GM23338 (cell line): ENCODE data around the gene PHF8. TPM values are rescaled to one million over a fixed set of nuclear protein-coding genes. Genes with fewer than 3 reads are reported as not detected.

ENCODE experiments used
- ATAC-seq: fragments of 200-7000 bp; cut with Tn5 transposase; 3 replicates; pipeline ENCODE4 v1.9.1; 2020
- DNase-seq: peaks from one replicate; pipeline ENCODE4 v3.0.0-alpha.2; 2015; ENCODE audit warnings: low spot score
- H2AFZ ChIP-seq: fragments of 200-600 bp; sonication (generic); 2 replicates; pipeline ENCODE4 v1.8.0; 2016; ENCODE audit warnings: antibody characterized with exemption, mild to moderate bottlenecking, moderate library complexity
- H3F3A ChIP-seq: fragments of 200-600 bp; sonication (generic); replicated peaks from 2 replicates; pipeline ENCODE4 v1.8.0; 2017; ENCODE audit warnings: antibody characterized with exemption, mixed run types, low read depth
- H3K27ac ChIP-seq: fragments of 200-600 bp; sonication (generic); 2 replicates; pipeline ENCODE4 v1.6.1; 2016; ENCODE audit warnings: low read depth
- H3K27me3 ChIP-seq: fragments of 200-600 bp; sonication (generic); 2 replicates; pipeline ENCODE4 v1.8.0; 2016; ENCODE audit warnings: mild to moderate bottlenecking, mixed run types, moderate library complexity; ENCODE audit not compliant: insufficient read depth
- H3K36me3 ChIP-seq: fragments of 200-600 bp; sonication (generic); 2 replicates; pipeline ENCODE4 v1.8.0; 2016; ENCODE audit warnings: mild to moderate bottlenecking; ENCODE audit not compliant: insufficient read depth
- H3K4me1 ChIP-seq: fragments of 200-600 bp; sonication (generic); 2 replicates; pipeline ENCODE4 v1.8.0; 2016; ENCODE audit warnings: mild to moderate bottlenecking, moderate library complexity; ENCODE audit not compliant: insufficient read depth
- H3K4me2 ChIP-seq: fragments of 200-600 bp; sonication (generic); 2 replicates; pipeline ENCODE4 v1.7.1; 2017; ENCODE audit warnings: mixed run types
- H3K4me3 ChIP-seq: fragments of 200-600 bp; sonication (generic); 2 replicates; pipeline ENCODE4 v1.6.1; 2016; ENCODE audit warnings: mixed run types
- H3K79me2 ChIP-seq: fragments of 200-600 bp; sonication (generic); replicated peaks from 2 replicates; pipeline ENCODE4 v1.8.0; 2017; ENCODE audit warnings: mild to moderate bottlenecking; ENCODE audit not compliant: insufficient read depth
- H3K9me2 ChIP-seq: fragments of 200-600 bp; sonication (generic); 2 replicates; pipeline ENCODE4 v1.8.0; 2017; ENCODE audit not compliant: insufficient read depth
- H4K20me1 ChIP-seq: fragments of 200-600 bp; sonication (generic); replicated peaks from 2 replicates; pipeline ENCODE4 v1.8.0; 2017; ENCODE audit warnings: mild to moderate bottlenecking; ENCODE audit not compliant: insufficient read depth
- H3K27ac Mint-ChIP-seq: 2 replicates; pipeline ENCODE4 v1.8.0; 2020; ENCODE audit warnings: inconsistent platforms, mild to moderate bottlenecking, moderate library complexity, mixed read lengths
- H3K27me3 Mint-ChIP-seq: 3 replicates; pipeline ENCODE4 v1.8.0; 2022; ENCODE audit warnings: low read depth, mild to moderate bottlenecking, moderate library complexity, mixed read lengths, inconsistent platforms; ENCODE audit not compliant: insufficient read depth, poor library complexity
- H3K36me3 Mint-ChIP-seq: 3 replicates; pipeline ENCODE4 v1.8.0; 2021; ENCODE audit warnings: low read depth, mild to moderate bottlenecking, inconsistent platforms, moderate library complexity, mixed read lengths
- H3K4me1 Mint-ChIP-seq: 3 replicates; pipeline ENCODE4 v1.8.0; 2020; ENCODE audit warnings: mild to moderate bottlenecking, inconsistent platforms, mixed read lengths
- H3K4me3 Mint-ChIP-seq: 3 replicates; pipeline ENCODE4 v1.8.0; 2021; ENCODE audit warnings: moderate library complexity, mild to moderate bottlenecking, inconsistent platforms, mixed read lengths
- H3K9me3 Mint-ChIP-seq: 3 replicates; pipeline ENCODE4 v1.8.0; 2020; ENCODE audit warnings: moderate library complexity, mild to moderate bottlenecking, inconsistent platforms, mixed read lengths
- CREB1 ChIP-seq: fragments of 250-450 bp; sonication (Bioruptor Pico); IDR thresholded peaks from 2 replicates; pipeline ENCODE4 v1.5.0; 2020; ENCODE audit warnings: low read depth, mild to moderate bottlenecking, moderate library complexity
- EZH2phosphoT487 ChIP-seq: fragments of 200-600 bp; sonication (generic); IDR thresholded peaks from one replicate; pipeline ENCODE4 v1.8.1; 2018; ENCODE audit warnings: antibody characterized with exemption; ENCODE audit not compliant: unreplicated experiment
- NANOG ChIP-seq: IDR thresholded peaks from 2 replicates; pipeline ENCODE4 v1.6.1; 2016; ENCODE audit warnings: antibody characterized with exemption, borderline replicate concordance
- STAT1 ChIP-seq: IDR thresholded peaks from one replicate; pipeline ENCODE4 v1.6.1; 2016; ENCODE audit warnings: antibody characterized with exemption; ENCODE audit not compliant: unreplicated experiment
- ZNF331 ChIP-seq: fragments of 250-450 bp; sonication (Bioruptor Pico); IDR thresholded peaks from 2 replicates; pipeline ENCODE4 v1.5.0; 2020; ENCODE audit warnings: low read depth, mild to moderate bottlenecking, moderate library complexity
- polyA plus RNA-seq: library from polyadenylated mRNA; unstranded; fragments of >200 nt; fragmentation: Nextera tagmentation; extraction: Ambion mirVana; gene quantifications from 2 replicates; pipeline ENCODE4 v1.2.1, GENCODE V29; 2016
- total RNA-seq: library from RNA; depleted of rRNA; stranded (reverse); fragments of >200 nt; shearing (Covaris generic); gene quantifications from 2 replicates; pipeline ENCODE4 v1.2.3, GENCODE V29; 2014
- TF ChIP-seq, protein P1 (sequence below): fragments of 250-450 bp; sonication (Bioruptor Pico); IDR thresholded peaks from 2 replicates; pipeline ENCODE4 v1.5.0; 2020; ENCODE audit warnings: mild to moderate bottlenecking, moderate library complexity
- TF ChIP-seq, protein P2 (sequence below): IDR thresholded peaks from 2 replicates; pipeline ENCODE4 v1.6.1; 2016; ENCODE audit warnings: antibody characterized with exemption
- TF ChIP-seq, protein P3 (sequence below), 2 experiments: fragments of 200-600 bp in 1 of 2; sonication (generic) in 1 of 2; conservative IDR thresholded peaks; 2 replicates each; pipeline versions ENCODE4 v1.5.1 to v1.6.1; 2016 to 2017; ENCODE audit warnings: antibody characterized with exemption in 2 of 2, low read depth in 2 of 2, mild to moderate bottlenecking in 2 of 2, moderate library complexity in 1 of 2

Gene PHF8
- total and polyA plus RNA-seq, 2 experiments from 2014 or later: 12.8 to 30.6 TPM

DNA sequence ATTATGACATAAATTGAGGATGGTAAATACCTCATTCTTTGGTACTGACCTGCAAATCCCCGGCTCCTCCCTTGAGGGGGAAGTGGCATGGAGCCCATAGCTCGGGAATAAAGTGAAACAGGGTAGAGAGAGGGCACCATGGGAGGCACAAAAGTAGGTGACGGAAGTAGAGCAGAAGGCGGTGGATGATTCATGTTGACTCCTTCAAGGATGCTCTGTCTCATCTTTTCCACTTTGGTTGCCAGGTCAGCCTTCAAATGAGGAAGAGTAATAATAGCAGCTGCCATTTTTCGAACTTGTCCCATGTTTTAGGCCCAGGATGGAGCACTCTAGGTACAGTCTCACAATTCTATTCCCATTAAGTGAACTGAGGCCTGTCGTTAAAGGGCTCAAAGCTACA, 41.4 kb upstream of the PHF8 start (continued):
- TF ChIP-seq, protein P1, sequence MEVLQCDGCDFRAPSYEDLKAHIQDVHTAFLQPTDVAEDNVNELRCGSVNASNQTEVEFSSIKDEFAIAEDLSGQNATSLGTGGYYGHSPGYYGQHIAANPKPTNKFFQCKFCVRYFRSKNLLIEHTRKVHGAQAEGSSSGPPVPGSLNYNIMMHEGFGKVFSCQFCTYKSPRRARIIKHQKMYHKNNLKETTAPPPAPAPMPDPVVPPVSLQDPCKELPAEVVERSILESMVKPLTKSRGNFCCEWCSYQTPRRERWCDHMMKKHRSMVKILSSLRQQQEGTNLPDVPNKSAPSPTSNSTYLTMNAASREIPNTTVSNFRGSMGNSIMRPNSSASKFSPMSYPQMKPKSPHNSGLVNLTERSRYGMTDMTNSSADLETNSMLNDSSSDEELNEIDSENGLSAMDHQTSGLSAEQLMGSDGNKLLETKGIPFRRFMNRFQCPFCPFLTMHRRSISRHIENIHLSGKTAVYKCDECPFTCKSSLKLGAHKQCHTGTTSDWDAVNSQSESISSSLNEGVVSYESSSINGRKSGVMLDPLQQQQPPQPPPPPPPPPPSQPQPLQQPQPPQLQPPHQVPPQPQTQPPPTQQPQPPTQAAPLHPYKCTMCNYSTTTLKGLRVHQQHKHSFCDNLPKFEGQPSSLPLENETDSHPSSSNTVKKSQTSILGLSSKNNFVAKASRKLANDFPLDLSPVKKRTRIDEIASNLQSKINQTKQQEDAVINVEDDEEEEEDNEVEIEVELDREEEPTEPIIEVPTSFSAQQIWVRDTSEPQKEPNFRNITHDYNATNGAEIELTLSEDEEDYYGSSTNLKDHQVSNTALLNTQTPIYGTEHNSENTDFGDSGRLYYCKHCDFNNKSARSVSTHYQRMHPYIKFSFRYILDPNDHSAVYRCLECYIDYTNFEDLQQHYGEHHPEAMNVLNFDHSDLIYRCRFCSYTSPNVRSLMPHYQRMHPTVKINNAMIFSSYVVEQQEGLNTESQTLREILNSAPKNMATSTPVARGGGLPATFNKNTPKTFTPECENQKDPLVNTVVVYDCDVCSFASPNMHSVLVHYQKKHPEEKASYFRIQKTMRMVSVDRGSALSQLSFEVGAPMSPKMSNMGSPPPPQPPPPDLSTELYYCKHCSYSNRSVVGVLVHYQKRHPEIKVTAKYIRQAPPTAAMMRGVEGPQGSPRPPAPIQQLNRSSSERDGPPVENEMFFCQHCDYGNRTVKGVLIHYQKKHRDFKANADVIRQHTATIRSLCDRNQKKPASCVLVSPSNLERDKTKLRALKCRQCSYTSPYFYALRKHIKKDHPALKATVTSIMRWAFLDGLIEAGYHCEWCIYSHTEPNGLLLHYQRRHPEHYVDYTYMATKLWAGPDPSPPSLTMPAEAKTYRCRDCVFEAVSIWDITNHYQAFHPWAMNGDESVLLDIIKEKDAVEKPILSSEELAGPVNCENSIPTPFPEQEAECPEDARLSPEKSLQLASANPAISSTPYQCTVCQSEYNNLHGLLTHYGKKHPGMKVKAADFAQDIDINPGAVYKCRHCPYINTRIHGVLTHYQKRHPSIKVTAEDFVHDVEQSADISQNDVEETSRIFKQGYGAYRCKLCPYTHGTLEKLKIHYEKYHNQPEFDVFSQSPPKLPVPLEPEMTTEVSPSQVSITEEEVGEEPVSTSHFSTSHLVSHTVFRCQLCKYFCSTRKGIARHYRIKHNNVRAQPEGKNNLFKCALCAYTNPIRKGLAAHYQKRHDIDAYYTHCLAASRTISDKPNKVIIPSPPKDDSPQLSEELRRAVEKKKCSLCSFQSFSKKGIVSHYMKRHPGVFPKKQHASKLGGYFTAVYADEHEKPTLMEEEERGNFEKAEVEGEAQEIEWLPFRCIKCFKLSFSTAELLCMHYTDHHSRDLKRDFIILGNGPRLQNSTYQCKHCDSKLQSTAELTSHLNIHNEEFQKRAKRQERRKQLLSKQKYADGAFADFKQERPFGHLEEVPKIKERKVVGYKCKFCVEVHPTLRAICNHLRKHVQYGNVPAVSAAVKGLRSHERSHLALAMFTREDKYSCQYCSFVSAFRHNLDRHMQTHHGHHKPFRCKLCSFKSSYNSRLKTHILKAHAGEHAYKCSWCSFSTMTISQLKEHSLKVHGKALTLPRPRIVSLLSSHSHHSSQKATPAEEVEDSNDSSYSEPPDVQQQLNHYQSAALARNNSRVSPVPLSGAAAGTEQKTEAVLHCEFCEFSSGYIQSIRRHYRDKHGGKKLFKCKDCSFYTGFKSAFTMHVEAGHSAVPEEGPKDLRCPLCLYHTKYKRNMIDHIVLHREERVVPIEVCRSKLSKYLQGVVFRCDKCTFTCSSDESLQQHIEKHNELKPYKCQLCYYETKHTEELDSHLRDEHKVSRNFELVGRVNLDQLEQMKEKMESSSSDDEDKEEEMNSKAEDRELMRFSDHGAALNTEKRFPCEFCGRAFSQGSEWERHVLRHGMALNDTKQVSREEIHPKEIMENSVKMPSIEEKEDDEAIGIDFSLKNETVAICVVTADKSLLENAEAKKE: no peak
- TF ChIP-seq, protein P2, sequence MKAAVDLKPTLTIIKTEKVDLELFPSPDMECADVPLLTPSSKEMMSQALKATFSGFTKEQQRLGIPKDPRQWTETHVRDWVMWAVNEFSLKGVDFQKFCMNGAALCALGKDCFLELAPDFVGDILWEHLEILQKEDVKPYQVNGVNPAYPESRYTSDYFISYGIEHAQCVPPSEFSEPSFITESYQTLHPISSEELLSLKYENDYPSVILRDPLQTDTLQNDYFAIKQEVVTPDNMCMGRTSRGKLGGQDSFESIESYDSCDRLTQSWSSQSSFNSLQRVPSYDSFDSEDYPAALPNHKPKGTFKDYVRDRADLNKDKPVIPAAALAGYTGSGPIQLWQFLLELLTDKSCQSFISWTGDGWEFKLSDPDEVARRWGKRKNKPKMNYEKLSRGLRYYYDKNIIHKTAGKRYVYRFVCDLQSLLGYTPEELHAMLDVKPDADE: no peak
- no peak for TF ChIP-seq NANOG
- TF ChIP-seq, protein P3, sequence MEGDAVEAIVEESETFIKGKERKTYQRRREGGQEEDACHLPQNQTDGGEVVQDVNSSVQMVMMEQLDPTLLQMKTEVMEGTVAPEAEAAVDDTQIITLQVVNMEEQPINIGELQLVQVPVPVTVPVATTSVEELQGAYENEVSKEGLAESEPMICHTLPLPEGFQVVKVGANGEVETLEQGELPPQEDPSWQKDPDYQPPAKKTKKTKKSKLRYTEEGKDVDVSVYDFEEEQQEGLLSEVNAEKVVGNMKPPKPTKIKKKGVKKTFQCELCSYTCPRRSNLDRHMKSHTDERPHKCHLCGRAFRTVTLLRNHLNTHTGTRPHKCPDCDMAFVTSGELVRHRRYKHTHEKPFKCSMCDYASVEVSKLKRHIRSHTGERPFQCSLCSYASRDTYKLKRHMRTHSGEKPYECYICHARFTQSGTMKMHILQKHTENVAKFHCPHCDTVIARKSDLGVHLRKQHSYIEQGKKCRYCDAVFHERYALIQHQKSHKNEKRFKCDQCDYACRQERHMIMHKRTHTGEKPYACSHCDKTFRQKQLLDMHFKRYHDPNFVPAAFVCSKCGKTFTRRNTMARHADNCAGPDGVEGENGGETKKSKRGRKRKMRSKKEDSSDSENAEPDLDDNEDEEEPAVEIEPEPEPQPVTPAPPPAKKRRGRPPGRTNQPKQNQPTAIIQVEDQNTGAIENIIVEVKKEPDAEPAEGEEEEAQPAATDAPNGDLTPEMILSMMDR (conservative IDR thresholded peaks at IDR 0.05; ENCODE audit: low read depth in 2 of 2): no peak
- TF ChIP-seq CREB1 (CRISPR knock-in tag): no peak

DNA sequence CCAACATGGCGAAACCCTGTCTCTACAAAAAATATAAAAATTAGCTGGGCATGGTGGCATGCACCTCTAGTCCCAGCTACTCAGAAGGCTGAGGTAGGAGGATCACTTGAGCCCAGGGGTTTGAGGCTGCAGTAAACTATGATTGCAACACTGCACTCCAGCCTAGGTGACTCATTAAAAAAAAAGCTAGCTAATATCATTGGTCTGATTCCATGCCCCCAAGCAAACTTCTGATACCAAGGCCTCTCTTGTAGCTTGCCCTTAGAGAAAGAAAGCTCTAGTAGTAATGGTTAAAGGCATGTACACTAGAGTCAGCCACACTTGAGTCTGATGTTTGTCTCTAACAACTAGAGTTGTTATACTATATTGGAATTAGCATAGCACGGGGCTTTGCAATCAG, 32.6 kb upstream of the PHF8 start:
- no peak overlapping the region for H3K27ac ChIP-seq
- DNase-seq: no peak
- Mint-ChIP-seq H3K4me1 (no peaks in the 10 kb centered on the region), H3K36me3 (no peaks in the 10 kb centered on the region; the same call in 2 of the 3 replicates), H3K9me3 (no peaks in the 10 kb centered on the region), H3K4me3 (no peak overlapping the region), H3K27me3 (peaks cover 2% of the 10 kb centered on the region), H3K27ac (no peak overlapping the region)
- no peaks in the 10 kb centered on the region for H3K79me2 ChIP-seq
- no peaks in the 10 kb centered on the region for H3K36me3 ChIP-seq
- no peaks in the 10 kb centered on the region for H4K20me1 ChIP-seq
- no peak overlapping the region for H2AFZ ChIP-seq
- ATAC-seq: no peak
- H3K9me2 ChIP-seq: no peaks in the 10 kb centered on the region
- H3K4me2 ChIP-seq: no peak overlapping the region
- H3K4me3 ChIP-seq: no peak overlapping the region
- H3F3A ChIP-seq: no peaks in the 10 kb centered on the region
- no peaks in the 10 kb centered on the region for H3K4me1 ChIP-seq
- H3K27me3 ChIP-seq: no peaks in the 10 kb centered on the region
- TF ChIP-seq, protein P2: no peak
- no peak for TF ChIP-seq STAT1
- TF ChIP-seq ZNF331 (CRISPR knock-in tag): no peak
- no peak for TF ChIP-seq NANOG
- no peak for TF ChIP-seq EZH2phosphoT487
- TF ChIP-seq, protein P3 (conservative IDR thresholded peaks at IDR 0.05; ENCODE audit: low read depth in 2 of 2): no peak
